GM21367 (cell line): Measurements from ENCODE around the gene NKAIN2.
"Not testable (repeated sequence)": the region's sequence is repeated elsewhere in the genome, so short reads cannot be mapped to it uniquely, and the experiment has no call there.

Source experiments
- ATAC-seq: cut with Tn5 transposase; IDR thresholded peaks from one replicate; pipeline ENCODE4 v1.9.1; 2021; ENCODE audit not compliant: unreplicated experiment

NKAIN2 gene

DNA sequence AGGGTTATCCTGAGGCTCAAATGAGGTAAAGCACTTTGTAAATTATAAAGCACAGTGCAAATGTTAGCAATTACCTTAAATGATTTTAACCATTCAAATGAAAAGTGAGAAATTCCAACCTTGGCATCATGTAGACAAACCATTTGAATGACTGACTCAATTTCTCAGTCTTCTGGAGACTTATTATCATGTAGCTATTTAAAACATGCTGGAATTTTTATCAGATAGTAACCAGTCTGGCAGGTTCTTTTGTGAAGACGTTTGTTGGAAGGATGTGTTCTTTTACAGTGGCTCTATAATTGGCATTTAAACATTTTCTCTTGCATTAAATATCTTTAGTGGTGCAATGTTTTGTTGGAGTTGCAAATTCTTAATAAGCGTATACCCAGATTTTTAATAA lies 386.6 kb downstream of the NKAIN2 start:
- ATAC-seq: no peak

DNA sequence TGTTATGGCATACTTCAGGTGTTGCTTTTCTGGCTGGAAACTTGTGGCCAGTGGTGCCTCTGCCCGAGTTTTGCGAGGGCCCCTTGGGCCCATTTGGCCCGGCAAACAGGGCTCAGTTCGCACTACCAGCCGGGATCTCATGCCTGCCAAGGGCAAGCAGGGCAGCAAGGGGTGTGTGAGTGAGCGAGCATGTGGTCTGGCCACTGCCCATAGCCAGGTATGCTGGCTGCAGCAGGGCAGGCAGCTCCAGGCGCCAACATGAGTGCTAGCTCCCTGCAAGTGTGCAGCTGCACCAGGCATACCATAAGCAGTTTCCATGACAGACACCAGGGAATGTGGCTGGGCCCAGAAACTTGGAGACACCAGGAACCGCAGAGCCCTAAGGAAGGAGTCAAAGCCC lies 389.5 kb downstream of the NKAIN2 start:
- no peak for ATAC-seq

DNA sequence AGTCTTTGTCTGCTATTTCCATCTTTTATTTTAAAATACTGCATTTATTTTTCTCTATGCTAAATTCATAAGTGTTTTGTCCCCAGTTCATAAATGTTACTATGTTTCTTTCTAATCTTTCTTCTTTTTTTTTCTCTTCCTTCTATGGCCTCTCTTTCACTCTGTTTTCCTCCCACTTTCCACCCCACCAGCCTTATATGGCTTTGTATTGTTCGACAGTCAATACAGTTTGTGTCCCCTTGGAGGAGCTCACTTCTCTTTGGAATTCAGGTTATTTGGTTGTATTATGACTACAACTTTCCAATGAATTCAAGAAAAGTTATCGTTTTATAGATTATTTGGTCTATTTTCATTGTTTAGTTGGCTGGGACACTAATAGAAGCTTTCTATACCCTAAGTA lies 393.5 kb downstream of the NKAIN2 start:
- ATAC-seq: no peak

DNA sequence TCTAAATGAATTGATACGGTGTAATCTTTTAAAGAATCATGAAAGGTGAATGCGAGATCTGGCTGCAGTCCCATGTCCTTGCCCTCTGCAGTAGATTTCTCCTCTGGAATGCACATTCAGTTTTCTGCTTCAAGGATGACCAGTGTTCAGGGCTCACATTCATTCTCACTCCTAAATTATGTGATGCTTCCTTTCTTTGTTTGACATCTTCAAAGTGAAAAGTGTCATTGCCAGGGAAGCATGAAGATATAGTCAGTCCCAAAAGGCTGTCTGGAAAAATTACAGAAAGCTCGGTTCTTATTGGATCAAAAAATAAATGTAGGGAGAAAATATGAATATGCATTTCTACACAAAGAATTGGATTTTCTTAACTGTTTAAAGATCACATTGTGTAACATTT lies 395.6 kb downstream of the NKAIN2 start:
- no peak for ATAC-seq

DNA sequence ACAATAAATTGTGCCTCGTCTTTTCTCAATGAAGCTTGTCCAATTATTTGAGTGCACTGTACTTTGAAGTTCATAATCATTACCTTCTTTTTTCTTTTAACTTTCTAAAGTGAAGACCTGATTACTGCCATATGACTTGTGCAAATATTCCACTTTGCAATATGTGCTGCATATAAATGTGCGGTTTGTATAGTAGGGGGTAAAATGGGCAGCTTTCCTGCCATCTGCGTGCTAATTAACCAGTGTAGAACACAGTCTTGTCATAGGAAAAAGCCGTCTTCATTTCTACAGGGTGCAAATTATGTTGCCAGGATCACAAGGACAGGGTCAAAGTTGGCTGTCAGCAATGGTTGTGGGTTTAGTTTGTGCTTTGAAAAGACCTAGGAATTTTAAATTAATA lies 397.0 kb downstream of the NKAIN2 start:
- ATAC-seq: no peak

DNA sequence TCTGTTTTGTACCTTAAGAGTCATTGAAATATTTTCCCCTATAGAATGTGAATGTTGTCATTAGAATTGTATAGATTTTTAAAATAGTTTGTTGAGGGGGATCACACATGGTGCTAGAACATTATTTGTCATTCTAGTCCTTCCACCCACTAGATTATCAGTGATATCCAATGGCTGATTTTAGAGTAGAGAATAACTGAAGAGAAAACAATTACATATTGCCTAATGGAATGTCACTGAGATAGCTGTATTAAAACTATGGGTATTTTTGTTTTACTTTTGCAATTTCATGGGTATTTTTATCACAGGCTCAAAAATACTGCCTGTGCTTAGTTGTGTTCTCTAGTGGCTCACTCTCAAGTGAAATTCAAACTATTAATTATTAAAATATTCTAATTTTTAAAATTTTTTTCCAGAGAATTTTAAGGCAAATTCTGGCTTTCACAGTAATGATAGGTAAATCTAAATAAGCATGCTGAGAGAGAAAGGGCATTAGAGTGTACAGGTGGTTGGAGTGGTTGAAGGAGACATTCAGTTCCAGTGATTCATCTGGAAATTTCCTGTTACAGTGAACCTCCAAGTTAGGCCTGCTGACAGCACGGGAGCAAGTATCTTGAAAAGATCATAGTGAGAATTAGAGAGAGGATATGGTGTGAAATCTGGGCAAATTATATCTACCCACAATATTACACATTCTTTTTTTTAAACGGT lies 399.6 kb downstream of the NKAIN2 start:
- no peak for ATAC-seq

DNA sequence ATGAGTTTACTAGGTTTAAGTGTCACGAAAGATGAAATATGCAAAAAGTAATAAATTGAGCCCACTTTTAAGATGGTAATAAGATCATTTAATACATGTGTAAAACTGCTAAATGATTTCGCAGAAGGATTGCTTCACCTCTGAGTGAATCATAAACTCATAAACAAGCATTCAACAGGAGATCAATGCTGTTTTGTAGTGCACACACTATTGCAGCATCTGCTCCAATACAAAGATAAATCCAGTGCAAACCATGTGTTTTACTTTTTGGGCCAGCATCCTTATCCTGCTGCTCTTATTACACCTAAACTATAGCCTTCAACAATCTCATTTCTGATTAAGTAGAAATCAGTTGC lies 400.1 kb downstream of the NKAIN2 start:
- ATAC-seq: no peak

DNA sequence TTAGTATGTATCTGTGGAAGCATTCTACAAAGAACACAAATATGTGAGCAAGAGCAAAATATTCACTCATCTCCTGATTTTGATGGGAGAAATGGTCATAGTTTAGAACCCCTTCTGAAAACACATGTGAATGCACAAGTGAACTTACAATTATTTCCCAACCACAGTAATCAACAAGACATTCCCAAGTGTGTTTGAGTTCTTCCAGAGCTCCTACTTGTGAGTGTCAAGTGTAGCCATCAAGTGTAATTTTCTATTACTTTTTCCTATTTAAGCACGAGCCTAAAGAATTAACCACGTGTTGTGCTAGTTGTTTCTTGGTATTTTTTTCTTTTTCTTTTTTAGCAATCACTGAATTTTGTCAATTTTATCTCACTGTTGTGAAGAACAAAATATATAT lies 402.3 kb downstream of the NKAIN2 start:
- ATAC-seq: no peak

DNA sequence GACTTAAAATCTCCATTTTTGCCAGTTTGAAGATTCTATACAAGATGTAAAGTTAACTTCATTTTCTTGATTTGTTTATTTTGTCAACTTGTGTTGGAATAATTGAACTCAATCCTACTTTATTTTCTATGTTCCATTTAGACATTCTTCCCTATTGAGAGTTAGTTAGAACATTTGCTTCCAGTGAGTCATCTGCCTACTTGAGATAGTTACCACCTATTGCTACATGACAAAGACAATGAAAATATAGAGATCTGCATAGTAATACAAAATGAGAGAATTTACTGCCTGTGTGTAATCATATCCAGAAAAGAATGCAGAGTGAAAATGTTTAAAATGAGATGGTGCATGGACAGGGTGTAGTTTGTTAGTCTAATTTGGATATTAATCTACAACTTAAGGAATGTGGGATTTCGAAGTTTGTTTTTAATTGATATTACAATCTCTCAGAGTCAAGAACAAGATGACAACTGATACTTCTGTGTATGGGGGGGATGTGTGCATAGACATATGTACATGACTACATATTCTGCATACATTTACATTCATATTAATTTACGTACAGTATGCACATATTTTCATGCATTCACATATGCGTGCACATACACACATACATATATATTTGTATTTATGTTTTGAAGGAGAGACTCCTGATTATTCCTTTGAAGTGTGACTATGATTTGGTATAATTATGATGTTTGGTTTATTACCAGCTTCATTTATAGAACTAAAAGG lies 420.1 kb downstream of the NKAIN2 start:
- no peak for ATAC-seq

DNA sequence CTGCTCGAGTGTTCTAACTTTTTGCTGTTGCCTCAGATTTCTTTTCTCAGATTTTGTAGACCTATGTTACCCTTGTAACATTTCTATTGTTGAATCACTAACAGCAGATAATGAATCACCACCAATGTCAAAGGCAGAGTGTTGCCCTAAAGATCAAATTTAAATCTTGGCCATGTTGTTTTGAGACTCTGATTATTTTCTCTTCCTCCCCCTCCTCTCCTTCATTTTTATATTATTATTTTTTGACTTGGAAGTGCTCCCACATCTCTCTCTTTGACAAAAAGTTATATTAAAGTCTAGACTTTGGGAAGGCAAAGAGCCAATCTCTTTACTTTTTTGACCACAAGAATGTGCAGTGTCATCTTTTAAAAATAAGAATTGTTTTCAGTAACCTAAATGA lies 422.7 kb downstream of the NKAIN2 start:
- ATAC-seq: no peak

DNA sequence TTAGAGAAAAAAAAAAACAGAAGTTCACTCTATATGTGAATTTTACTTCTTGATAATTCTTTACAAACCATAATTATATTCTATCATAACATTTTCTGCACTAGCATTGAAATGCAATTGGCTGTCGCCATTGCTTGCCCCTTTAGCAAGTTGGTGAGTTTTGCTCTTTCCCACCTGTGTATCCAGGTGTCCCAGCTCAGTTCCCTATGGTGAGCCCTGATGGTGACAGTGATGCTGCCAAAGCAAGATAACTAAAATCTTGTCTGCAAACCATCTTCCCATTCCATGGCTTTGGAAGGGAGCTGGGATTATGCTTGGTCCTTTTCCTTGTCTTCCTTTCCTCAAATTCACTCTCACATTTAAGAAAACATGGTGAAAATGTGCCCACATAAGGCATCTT lies 429.6 kb downstream of the NKAIN2 start:
- no peak for ATAC-seq

DNA sequence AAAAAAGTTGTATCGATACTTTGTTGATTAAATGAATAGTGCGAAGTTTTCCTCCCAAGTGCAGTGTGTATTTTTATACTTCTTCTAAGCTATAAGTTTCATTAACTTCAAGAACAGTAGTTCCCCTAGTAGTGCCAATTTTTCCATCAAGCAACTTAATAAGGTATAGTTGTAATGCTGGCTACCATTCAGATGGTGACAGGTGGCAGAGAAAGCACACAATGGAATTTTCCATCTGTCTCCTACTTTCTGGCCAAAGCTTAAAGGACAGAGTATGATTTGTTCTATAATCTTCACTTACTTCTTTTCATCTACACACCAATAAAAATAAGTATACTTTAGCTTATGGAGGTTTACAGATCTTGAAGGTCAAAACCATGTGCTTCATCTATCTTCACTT lies 431.1 kb downstream of the NKAIN2 start:
- ATAC-seq: no peak

DNA sequence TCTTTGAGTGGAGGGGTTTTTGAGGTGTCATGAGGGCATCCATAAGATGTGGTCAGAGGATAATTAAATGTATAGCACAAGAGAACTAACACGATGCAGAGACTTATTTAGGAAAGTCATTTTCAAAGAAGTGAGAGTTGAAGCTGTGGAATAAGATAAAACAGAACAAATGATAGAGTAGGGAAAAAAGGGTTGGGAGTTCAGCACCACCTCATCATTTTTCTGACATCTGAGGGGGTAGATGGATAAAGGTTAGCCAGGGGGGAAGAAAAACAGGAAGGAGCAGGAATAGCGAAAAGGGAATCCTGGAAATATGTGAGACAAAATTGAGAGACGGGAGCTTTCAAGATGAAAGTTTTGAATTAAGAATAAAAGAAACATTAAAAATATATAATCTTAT lies 434.2 kb downstream of the NKAIN2 start:
- ATAC-seq: no peak

DNA sequence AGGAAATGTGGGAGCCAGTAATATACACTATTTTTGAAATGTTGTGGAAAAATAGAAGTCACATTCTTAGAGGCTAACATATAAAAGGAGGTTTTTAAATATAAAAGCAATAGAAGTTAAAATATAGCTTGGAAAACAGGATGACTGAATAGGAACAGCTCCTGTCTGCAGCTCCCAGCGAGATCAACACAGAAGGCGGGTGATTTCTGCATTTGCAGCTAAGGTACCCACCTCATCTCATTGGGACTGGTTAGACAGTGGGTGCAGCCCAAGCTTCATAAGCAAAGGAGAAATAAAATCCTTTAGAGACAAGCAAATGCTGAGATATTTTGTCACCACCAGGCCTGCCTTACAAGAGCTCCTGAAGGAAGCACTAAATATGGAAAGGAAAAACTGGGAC lies 434.7 kb downstream of the NKAIN2 start:
- ATAC-seq: not testable (repeated sequence)

DNA sequence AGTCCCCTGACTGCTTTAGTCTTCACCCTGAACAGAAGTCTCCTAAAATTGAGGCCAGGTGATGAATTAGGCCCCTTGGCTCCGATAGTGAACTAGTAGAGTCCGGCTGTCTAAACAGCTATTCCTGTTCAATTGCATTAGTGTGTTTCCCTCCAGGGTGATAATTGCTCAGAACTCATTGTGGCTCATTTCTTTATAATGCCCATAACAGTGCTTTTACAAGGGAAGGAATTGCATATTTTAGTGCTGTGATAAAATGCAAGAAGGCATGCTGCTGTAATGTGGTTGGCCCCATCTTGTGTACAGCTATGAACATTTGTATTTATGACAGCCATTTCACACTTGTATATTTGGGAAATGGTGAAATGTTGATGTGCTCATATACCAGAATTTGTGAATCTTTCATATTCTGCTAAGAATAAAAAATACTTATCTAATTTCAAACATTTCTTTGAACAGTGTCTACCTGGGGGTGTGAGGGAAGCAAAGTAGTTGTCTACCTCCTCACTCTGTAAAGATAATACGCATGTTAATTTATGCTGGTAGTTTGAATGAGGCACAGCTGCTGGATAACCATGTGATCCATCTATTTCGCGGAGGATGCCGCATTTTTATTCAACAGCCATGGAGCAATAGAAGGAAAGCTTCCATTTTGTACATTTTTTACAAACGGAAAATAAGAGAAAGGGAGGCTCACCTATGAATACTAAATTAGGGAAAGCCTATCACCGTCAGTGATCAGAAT lies 451.4 kb downstream of the NKAIN2 start:
- ATAC-seq: no peak

DNA sequence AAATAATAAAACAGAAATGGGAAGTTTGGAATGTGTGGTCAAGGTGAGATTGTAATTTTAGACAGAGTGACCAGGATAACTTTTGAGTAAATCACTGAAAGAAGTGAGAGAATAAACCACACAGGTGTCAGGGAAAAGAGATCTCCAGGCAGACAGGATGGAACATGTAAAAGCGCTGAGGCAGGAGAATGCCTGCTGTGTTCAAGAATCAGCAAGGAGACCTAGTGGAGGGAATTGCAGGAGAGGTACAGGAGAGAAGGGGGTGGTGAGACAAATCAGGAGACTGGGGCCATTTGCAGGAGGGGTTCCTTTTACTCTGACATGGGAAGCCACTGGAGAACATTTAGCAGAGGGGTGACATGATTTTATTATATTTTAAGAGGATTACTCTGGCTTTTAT lies 456.7 kb downstream of the NKAIN2 start:
- ATAC-seq: no peak

DNA sequence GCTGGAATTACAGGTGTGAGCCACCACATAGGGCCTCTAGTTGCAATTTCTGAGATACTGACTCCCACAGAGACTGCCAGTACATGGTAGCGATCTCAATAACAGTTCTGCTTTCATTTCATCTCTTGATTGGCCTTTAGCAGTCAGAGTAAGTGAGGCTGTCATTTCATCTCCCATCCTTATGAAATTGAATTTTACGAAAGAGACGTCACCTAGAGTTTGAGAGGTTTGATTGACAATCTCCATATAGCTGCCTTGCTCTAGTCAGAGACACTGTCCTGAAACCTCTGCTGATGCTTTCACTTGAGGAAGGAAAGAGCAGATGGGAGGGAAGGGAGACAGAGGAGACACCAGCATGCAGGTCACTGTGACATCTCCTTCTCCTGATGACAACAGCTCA lies 466.1 kb downstream of the NKAIN2 start:
- ATAC-seq: no peak

DNA sequence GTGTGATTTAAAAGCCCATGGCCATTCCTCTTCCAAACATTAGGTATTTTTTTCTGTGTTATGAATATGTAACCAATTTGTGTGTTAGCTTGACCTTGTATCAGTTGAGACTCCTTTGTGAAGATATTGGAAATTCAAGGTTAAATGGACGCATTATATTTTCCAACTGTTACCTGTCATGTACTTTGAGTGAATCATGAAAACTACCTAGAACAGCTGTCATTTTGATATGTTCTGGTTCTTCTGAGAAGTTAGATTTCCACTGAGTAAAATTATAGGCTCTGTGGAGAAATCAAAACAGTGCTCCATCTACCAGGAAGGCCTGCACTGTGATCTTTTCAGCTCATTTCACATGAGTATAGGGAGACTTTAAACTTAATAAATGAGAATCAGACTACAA lies 470.0 kb downstream of the NKAIN2 start:
- ATAC-seq: no peak

DNA sequence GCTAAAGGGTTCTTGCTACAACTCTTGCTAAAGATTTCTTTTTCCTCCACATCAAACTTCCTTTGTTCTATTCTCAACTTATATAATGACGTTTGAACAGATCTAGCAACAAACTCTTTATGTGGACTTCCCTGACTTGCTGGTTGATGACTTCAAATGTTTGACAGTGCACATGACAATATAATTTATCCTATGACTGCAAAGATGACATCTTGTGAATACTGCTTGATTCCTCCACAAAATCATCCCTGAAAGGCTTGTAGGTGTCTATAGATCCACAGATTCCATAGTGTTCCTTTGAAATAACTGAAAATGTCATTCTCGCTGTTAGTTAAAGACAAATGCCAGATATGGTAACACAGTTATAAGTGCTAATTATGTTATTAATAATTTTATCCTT lies 478.9 kb downstream of the NKAIN2 start:
- no peak for ATAC-seq

DNA sequence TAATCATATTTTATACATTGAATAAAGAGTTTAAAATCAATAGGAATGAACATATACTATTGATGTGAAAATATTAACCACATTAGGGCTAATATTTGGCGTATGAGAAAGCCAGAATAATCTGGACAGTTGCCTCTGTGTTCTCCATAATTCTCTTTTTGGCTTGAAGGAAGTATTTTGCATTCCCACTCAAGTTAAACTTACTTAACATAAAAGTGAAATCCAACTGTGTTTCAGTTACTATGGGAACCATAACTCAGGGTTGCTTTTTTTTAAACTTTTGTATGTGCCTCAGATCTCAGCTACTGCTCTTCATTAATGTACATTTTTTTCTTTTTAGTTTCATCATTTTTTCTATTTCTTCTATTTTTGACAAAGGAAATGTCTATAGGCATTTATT lies 479.8 kb downstream of the NKAIN2 start:
- ATAC-seq: no peak

DNA sequence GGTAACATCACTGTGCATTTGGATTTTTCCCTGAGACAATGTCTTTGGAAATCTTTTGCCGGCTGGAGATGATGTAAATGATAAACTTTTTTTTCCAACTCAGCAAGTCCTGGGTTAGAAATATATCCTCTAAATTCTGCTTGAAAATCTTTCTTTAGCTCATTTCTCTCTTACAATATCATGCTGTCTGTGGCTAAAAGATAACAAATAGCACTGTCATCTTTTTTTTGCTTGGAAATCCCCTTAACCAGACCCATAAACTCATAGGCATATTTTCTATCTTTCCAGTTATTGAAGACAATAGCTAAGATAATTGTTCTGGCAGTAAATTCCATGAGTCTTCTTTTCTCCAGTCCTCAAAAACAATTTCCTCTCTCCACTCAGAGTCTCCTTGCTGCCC lies 481.5 kb downstream of the NKAIN2 start:
- ATAC-seq: no peak

DNA sequence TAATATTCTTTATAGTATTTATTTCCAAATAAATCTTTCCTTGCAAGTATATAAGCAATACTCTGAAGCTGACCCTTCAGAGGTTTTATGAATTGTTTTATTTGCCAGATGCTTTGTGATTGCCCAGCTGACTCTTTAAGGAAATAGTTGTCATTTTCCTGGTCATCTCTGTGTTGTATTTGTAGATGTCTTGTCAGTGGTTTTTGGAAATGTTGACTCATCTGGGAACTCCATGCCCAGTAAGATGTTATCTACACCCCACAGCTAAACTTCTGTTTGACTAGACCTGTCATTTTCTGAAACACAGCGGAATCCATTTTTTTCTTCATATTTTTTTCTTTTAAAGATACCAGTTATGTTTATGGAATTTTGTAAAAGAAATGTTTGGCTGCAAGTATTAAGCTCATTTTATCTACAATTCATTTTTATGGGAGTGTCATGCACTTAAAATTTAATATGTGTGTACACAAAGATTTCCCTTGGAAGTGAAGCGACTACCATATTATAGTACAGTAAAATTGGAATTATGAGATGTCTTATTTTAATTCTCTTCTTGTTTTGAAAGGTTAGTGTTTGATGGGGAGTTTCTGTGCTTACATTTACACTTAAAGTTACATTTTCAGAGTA lies 491.0 kb downstream of the NKAIN2 start:
- ATAC-seq: no peak
